ENCODE results near the gene SLC1A4. TPM values are rescaled to one million over a fixed set of nuclear protein-coding genes. Genes with fewer than 3 reads are reported as not detected.

SLC1A4 gene
- polyA plus RNA-seq, 1 donor = 6.1 TPM

DNA sequence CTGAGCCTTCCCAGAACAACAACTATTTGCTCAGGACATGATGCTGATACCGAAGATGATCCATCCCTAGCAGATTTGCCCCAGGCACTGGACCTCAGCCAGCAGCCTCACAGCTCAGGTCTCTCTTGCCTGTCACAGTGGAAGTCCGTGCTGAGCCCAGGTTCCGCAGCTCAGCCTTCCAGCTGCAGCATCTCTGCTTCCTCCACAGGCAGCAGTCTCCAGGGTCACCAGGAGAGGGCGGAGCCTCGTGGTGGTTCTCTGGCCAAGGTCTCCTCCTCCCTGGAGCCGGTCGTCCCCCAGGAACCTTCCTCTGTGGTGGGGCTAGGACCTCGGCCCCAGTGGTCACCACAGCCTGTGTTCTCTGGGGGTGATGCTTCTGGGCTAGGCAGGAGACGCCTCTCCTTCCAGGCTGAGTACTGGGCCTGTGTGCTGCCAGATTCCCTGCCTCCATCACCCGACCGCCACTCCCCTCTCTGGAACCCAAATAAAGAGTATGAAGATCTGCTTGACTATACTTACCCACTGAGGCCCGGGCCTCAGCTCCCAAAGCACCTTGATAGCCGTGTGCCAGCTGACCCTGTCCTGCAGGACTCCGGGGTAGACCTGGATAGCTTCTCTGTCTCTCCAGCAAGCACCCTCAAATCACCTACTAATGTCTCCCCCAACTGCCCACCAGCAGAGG is 82.4 kb downstream of the SLC1A4 start:
- H3K9me3 ChIP-seq (ENCODE audit: control insufficient read depth, low read depth, low read length) = no peaks in the 10 kb centered on the region
- H3K4me1 ChIP-seq (ENCODE audit: control insufficient read depth, insufficient read depth, low read length) = peaks cover 36% of the 10 kb centered on the region
- no peak overlapping the region for H3K27ac ChIP-seq (ENCODE audit: low read length)
- DNase-seq = no peak
- no CpG with 5 or more reads among the region's 14 CpGs for WGBS (ENCODE audit: insufficient coverage, low lambda C conversion rate)
- H3K36me3 ChIP-seq (ENCODE audit: control insufficient read depth, insufficient read depth, low read length) = peaks cover 45% of the 10 kb centered on the region
- H3K4me3 ChIP-seq (ENCODE audit: low read length) = no peak overlapping the region
- no peaks in the 10 kb centered on the region for H3K27me3 ChIP-seq (ENCODE audit: control insufficient read depth, insufficient read depth, low read length)

DNA sequence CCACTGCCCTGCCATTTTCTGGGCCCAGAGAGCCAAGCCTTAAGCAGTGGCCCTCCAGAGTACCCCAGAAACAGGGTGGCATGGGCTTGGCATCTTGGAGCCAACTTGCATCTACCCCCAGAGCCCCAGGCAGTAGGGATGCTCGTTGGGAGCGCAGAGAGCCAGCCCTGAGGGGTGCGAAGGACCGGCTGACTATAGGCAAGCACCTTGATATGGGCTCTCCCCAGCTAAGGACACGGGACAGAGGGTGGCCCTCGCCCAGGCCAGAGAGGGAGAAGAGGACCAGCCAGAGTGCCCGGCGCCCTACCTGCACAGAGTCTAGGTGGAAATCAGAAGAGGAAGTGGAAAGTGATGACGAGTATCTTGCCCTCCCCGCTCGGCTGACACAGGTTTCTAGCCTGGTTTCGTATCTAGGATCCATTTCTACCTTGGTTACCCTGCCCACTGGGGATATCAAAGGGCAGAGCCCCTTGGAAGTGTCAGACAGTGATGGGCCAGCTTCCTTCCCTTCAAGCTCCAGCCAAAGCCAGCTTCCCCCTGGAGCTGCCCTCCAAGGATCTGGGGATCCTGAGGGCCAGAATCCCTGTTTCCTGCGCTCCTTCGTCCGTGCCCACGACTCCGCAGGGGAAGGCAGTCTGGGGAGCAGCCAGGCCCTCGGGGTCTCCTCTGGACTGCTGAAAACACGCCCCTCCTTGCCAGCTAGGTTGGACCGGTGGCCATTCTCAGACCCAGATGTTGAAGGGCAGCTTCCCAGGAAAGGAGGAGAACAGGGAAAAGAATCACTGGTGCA is 83.2 kb downstream of the SLC1A4 start:
- no peak overlapping the region for H3K4me3 ChIP-seq (ENCODE audit: low read length)
- H3K27me3 ChIP-seq (ENCODE audit: control insufficient read depth, insufficient read depth, low read length) = no peaks in the 10 kb centered on the region
- H3K27ac ChIP-seq (ENCODE audit: low read length) = no peak overlapping the region
- H3K4me1 ChIP-seq (ENCODE audit: control insufficient read depth, insufficient read depth, low read length) = peaks cover 36% of the 10 kb centered on the region
- DNase-seq = no peak
- WGBS (ENCODE audit: insufficient coverage, low lambda C conversion rate) = no CpG with 5 or more reads among the region's 20 CpGs
- H3K9me3 ChIP-seq (ENCODE audit: control insufficient read depth, low read depth, low read length) = no peaks in the 10 kb centered on the region
- peaks cover 47% of the 10 kb centered on the region for H3K36me3 ChIP-seq (ENCODE audit: control insufficient read depth, insufficient read depth, low read length)

Other genes starting within 250 kb of the SLC1A4 start
- 11.9 TPM for gene CEP68, start 67.0 kb downstream of the SLC1A4 start, polyA plus RNA-seq
- gene RAB1A, start 140.7 kb downstream of the SLC1A4 start, polyA plus RNA-seq = 242 TPM
- gene ACTR2, start 238.4 kb downstream of the SLC1A4 start, polyA plus RNA-seq = 181 TPM